ENCODE results near the gene MYO6. TPM values are rescaled to one million over a fixed set of nuclear protein-coding genes. Genes with fewer than 3 reads are reported as not detected.

Gene MYO6
- total and polyA plus RNA-seq, 2 experiments from 2014 or later: 39.8 to 71.1 TPM

GRCh38 chr6:75794351-75794846, 45.4 kb downstream of the MYO6 start:
- no peaks in the 10 kb centered on the region for H3K27me3 ChIP-seq
- no peak for DNase-seq (ENCODE audit: low spot score)
- no peaks in the 10 kb centered on the region for H3K9me3 ChIP-seq (ENCODE audit: low read depth)
- TF ChIP-seq EZH2 (IDR thresholded peaks at IDR 0.05; ENCODE audit: borderline replicate concordance): no peak
- TF ChIP-seq, protein P1, sequence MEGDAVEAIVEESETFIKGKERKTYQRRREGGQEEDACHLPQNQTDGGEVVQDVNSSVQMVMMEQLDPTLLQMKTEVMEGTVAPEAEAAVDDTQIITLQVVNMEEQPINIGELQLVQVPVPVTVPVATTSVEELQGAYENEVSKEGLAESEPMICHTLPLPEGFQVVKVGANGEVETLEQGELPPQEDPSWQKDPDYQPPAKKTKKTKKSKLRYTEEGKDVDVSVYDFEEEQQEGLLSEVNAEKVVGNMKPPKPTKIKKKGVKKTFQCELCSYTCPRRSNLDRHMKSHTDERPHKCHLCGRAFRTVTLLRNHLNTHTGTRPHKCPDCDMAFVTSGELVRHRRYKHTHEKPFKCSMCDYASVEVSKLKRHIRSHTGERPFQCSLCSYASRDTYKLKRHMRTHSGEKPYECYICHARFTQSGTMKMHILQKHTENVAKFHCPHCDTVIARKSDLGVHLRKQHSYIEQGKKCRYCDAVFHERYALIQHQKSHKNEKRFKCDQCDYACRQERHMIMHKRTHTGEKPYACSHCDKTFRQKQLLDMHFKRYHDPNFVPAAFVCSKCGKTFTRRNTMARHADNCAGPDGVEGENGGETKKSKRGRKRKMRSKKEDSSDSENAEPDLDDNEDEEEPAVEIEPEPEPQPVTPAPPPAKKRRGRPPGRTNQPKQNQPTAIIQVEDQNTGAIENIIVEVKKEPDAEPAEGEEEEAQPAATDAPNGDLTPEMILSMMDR (IDR thresholded peaks at IDR 0.05; ENCODE audit: poor library complexity): no peak
- peak overlapping the region; percentile 44 for H3K4me2 ChIP-seq
- H2AFZ ChIP-seq: no peak overlapping the region
- peaks cover 4% of the 10 kb centered on the region for H3K4me1 ChIP-seq (ENCODE audit: insufficient read depth)
- WGBS (ENCODE audit: low lambda C conversion rate, missing lambda C conversion rate): 73% methylated on average over 4 of the region's 4 CpGs
- no peak overlapping the region for H3K27ac ChIP-seq
- no peaks in the 10 kb centered on the region for H3K36me3 ChIP-seq (replicated peaks; ENCODE audit: insufficient read depth, low read depth)
- no peaks in the 10 kb centered on the region for H3K9me2 ChIP-seq (replicated peaks; ENCODE audit: insufficient read depth)
- H3K79me2 ChIP-seq: peaks cover 69% of the 10 kb centered on the region
- H4K20me1 ChIP-seq (ENCODE audit: insufficient read depth, poor library complexity, severe bottlenecking): no peaks in the 10 kb centered on the region
- no peak overlapping the region for H3K4me3 ChIP-seq

DNA sequence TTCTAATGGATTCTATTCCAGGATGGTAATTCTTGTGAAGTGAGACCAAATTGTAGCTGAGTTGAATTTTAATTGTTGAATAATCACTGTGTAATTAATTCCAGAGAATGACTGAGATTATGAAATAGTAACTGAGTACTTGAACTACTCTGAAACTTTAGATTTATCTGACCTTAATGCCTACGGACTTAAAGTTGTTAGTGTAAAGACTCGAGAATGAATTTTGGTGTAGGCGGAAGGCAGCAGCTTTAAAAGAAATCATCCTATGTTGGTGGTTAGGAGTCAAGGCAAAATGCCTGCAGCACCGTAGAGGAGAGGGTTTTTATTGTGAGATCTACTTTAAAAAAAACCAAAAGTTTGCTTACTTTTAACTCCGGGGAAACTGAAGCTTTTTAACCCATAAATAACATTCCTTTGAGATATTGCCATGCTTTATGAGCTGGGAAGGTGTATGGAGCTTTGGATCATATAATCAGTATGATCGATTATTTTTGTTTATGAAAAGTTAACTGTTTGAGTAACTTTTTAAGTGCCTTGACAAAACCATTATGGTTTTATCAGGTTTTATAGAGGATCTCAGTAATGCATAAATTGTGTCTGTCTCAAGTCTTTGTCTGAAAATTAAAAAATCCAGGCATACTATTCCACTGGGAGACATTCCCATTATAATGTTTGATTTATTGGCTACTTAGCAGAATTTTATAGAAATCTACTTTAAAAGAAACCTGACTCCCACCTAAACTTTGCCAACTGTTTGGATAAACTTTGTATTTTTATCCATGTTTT, 46.1 kb downstream of the MYO6 start:
- H3K27me3 ChIP-seq: no peaks in the 10 kb centered on the region
- H3K27ac ChIP-seq: peak overlapping the region; percentile 36
- H3K4me2 ChIP-seq: peak overlapping the region; percentile 44
- H2AFZ ChIP-seq: no peak overlapping the region
- H3K79me2 ChIP-seq: peaks cover 69% of the 10 kb centered on the region
- peaks cover 4% of the 10 kb centered on the region for H3K4me1 ChIP-seq (ENCODE audit: insufficient read depth)
- no peaks in the 10 kb centered on the region for H3K36me3 ChIP-seq (replicated peaks; ENCODE audit: insufficient read depth, low read depth)
- no peak for DNase-seq (ENCODE audit: low spot score)
- 35% methylated on average over 6 of the region's 6 CpGs for WGBS (ENCODE audit: low lambda C conversion rate, missing lambda C conversion rate)
- no peaks in the 10 kb centered on the region for H3K9me2 ChIP-seq (replicated peaks; ENCODE audit: insufficient read depth)
- H3K4me3 ChIP-seq: no peak overlapping the region
- no peaks in the 10 kb centered on the region for H4K20me1 ChIP-seq (ENCODE audit: insufficient read depth, poor library complexity, severe bottlenecking)
- TF ChIP-seq, protein P1 (IDR thresholded peaks at IDR 0.05; ENCODE audit: poor library complexity): no peak
- TF ChIP-seq EZH2phosphoT487 (IDR thresholded peaks at IDR 0.05; ENCODE audit: low read depth, severe bottlenecking, unreplicated experiment): no peak
- TF ChIP-seq EZH2 (IDR thresholded peaks at IDR 0.05; ENCODE audit: borderline replicate concordance): no peak
- no peaks in the 10 kb centered on the region for H3K9me3 ChIP-seq (ENCODE audit: low read depth)

DNA sequence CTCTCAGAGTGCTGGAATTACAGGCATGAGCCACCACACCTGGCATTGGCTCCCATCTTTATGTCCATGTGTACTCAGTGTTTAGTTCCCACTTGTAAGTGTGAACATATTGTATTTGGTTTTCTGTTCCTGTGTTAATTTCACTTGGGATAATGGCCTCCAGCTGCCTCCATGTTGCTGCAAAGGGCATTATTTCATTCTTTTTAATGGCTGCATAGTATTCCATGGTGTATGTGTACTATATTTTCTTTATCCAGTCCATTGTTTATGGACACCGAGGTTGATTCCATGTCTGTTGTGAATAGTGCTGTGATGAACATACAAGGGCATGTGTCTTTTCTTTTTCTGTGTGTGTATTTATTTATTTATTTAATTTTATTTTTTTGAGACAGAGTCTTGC, 47.7 kb downstream of the MYO6 start:
- Histone ChIP-seq H3K36me3 (replicated peaks; ENCODE audit: insufficient read depth, low read depth) (no peaks in the 10 kb centered on the region), H3K9me2 (replicated peaks; ENCODE audit: insufficient read depth) (no peaks in the 10 kb centered on the region), H4K20me1 (ENCODE audit: insufficient read depth, poor library complexity, severe bottlenecking) (no peaks in the 10 kb centered on the region), H3K27me3 (no peaks in the 10 kb centered on the region), H3K9me3 (ENCODE audit: low read depth) (no peaks in the 10 kb centered on the region), H3K4me2 (no peak overlapping the region), H3K27ac (no peak overlapping the region), H3K4me1 (ENCODE audit: insufficient read depth) (peaks cover 4% of the 10 kb centered on the region), H3K4me3 (no peak overlapping the region), H3K79me2 (peaks cover 59% of the 10 kb centered on the region), H2AFZ (no peak overlapping the region)
- 100% methylated on average over 1 of the region's 1 CpG for WGBS (ENCODE audit: low lambda C conversion rate, missing lambda C conversion rate)
- DNase-seq (ENCODE audit: low spot score): no peak
- TF ChIP-seq EZH2 (IDR thresholded peaks at IDR 0.05; ENCODE audit: borderline replicate concordance) (no peak), EZH2phosphoT487 (IDR thresholded peaks at IDR 0.05; ENCODE audit: low read depth, severe bottlenecking, unreplicated experiment) (no peak)
- TF ChIP-seq, protein P1 (IDR thresholded peaks at IDR 0.05; ENCODE audit: poor library complexity): no peak
